ENCODE measurements around the gene ISX. TPM values are rescaled to one million over a fixed set of nuclear protein-coding genes. Genes with fewer than 3 reads are reported as not detected.

The ISX gene
- total RNA-seq, 6 experiments from 2014 or later: not detected

DNA sequence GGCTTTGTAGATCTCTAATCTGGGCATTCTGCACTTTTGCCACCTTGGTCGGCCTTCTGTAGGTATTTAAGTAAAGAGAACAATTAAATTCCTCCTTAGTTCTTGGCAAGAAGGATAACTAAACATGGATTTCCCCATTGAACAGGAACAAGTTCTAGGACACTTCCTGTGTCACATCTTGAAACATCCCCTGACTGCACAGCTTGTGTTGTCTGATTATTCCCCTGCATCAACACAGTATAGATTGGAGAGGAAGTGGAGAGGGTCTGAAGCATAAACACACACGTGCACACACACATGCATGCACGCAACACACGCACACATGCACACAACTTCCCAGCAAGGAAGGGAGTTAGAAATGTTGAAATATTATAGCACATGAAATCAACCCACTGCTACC is 8.6 kb downstream of the ISX start:
- Mint-ChIP-seq H3K4me3 (no peak overlapping the region), H3K36me3 (ENCODE audit: low read depth) (0 out of 2 replicates have a peak, but pooled peaks cover 10% of the 10 kb centered on the region), H3K27me3 (ENCODE audit: insufficient read depth) (peaks cover 1% of the 10 kb centered on the region), H3K9me3 (peaks cover 62% of the 10 kb centered on the region), H3K27ac (no peak overlapping the region), H3K4me1 (ENCODE audit: low read depth) (no peaks in the 10 kb centered on the region)
- TF ChIP-seq, protein P1, sequence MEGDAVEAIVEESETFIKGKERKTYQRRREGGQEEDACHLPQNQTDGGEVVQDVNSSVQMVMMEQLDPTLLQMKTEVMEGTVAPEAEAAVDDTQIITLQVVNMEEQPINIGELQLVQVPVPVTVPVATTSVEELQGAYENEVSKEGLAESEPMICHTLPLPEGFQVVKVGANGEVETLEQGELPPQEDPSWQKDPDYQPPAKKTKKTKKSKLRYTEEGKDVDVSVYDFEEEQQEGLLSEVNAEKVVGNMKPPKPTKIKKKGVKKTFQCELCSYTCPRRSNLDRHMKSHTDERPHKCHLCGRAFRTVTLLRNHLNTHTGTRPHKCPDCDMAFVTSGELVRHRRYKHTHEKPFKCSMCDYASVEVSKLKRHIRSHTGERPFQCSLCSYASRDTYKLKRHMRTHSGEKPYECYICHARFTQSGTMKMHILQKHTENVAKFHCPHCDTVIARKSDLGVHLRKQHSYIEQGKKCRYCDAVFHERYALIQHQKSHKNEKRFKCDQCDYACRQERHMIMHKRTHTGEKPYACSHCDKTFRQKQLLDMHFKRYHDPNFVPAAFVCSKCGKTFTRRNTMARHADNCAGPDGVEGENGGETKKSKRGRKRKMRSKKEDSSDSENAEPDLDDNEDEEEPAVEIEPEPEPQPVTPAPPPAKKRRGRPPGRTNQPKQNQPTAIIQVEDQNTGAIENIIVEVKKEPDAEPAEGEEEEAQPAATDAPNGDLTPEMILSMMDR (IDR thresholded peaks at IDR 0.05): no peak
- no peak for DNase-seq

DNA sequence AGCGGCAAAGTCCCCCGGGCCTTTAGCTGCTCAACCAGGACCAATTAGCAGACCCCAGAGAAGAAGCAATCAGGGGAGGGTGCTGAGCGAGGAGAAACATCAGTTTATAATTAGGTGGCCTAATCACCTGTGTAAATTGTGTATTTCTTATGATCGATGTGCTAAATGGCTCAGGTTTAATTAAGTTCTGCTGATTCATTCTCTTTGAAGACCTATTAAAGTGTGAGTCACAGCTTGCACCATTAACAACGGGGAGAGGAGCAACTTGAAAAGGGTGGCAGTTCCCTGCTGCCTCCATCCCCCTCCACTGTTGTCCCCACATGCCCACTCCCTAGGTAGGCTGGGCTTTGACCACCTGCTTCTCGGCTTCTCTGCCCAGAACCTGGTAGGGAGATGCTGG is 10.7 kb downstream of the ISX start:
- TF ChIP-seq, protein P1 (IDR thresholded peaks at IDR 0.05): no peak
- DNase-seq: no peak
- no peak overlapping the region for H3K27ac Mint-ChIP-seq

GRCh38 chr22:35085621-35086020 is 19.7 kb downstream of the ISX start:
- Mint-ChIP-seq H3K27ac (no peak overlapping the region), H3K9me3 (peaks cover 32% of the 10 kb centered on the region), H3K4me3 (no peak overlapping the region), H3K27me3 (ENCODE audit: insufficient read depth) (peaks cover 4% of the 10 kb centered on the region; the same call in 1 of the 2 replicates), H3K4me1 (ENCODE audit: low read depth) (no peaks in the 10 kb centered on the region), H3K36me3 (ENCODE audit: low read depth) (no peaks in the 10 kb centered on the region)
- TF ChIP-seq, protein P1 (IDR thresholded peaks at IDR 0.05): no peak
- no peak for DNase-seq

More for the DNA sequence above, 10.7 kb downstream of the ISX start:
- Mint-ChIP-seq H3K36me3 (ENCODE audit: low read depth) (0 out of 2 replicates have a peak, but pooled peaks cover 7% of the 10 kb centered on the region), H3K4me3 (no peak overlapping the region), H3K4me1 (ENCODE audit: low read depth) (no peaks in the 10 kb centered on the region), H3K27me3 (ENCODE audit: insufficient read depth) (peaks cover 1% of the 10 kb centered on the region; the same call in 1 of the 2 replicates), H3K9me3 (peaks cover 42% of the 10 kb centered on the region)

- Mint-ChIP-seq H3K27me3 (ENCODE audit: insufficient read depth) (peaks cover 4% of the 10 kb centered on the region; the same call in 1 of the 2 replicates), H3K4me3 (no peak overlapping the region), H3K27ac (no peak overlapping the region), H3K4me1 (ENCODE audit: low read depth) (no peaks in the 10 kb centered on the region), H3K9me3 (peaks cover 36% of the 10 kb centered on the region), H3K36me3 (ENCODE audit: low read depth) (no peaks in the 10 kb centered on the region)
- no peak for DNase-seq
- TF ChIP-seq, protein P1 (IDR thresholded peaks at IDR 0.05): no peak
These were observed 23.2 kb downstream of the ISX start for GRCh38 chr22:35089139-35089538.

DNA sequence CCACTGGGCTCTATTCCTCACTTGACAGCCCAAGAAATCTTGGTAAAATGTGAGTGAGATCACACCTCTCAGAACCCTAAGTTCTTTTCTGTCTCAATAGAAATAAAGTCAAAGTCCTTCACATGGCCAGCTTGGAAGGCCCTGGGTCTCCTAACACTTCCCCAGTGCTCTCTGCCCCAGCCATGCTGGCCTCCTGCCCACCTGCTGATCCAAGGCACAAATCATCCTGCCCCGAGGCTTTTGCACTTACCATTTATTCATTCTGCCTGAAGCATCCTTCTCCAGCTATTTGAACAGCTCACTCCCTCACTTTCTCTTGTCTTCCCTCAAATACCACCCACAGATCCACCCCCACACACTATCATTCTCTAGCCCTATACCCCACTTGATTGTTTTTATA is 26.4 kb downstream of the ISX start:
- no peak overlapping the region for H3K4me3 Mint-ChIP-seq
- no peaks in the 10 kb centered on the region for H3K4me1 Mint-ChIP-seq (ENCODE audit: low read depth)
- no peaks in the 10 kb centered on the region for H3K27me3 Mint-ChIP-seq (ENCODE audit: insufficient read depth)
- peaks cover 46% of the 10 kb centered on the region for H3K9me3 Mint-ChIP-seq
- H3K27ac Mint-ChIP-seq: no peak overlapping the region
- H3K36me3 Mint-ChIP-seq (ENCODE audit: low read depth): no peaks in the 10 kb centered on the region; the same call in 1 of the 2 replicates
- TF ChIP-seq, protein P1 (IDR thresholded peaks at IDR 0.05): no peak
- no peak for DNase-seq

DNA sequence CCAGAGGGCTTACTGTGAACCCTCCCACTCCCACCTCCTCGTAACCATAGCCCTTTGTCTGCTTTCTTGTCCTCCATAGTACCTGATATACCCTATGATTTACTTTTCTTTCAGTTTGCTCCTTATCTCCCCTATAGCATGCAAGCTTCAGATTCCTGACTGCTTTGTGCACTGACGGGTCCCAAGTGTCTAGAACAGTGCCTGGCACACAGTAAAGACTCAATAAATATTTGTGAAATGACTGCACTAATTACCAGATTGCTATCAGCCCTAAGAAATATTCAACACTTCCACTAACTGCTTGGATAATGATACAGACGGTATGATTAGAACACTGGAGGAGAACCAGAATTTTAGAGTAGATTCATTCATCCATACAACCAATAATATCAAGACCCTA is 33.0 kb downstream of the ISX start:
- Mint-ChIP-seq H3K4me1 (ENCODE audit: low read depth) (no peaks in the 10 kb centered on the region), H3K36me3 (ENCODE audit: low read depth) (peaks cover 5% of the 10 kb centered on the region; the same call in 1 of the 2 replicates), H3K9me3 (peaks cover 39% of the 10 kb centered on the region), H3K27ac (no peak overlapping the region), H3K27me3 (ENCODE audit: insufficient read depth) (no peaks in the 10 kb centered on the region; the same call in 1 of the 2 replicates), H3K4me3 (no peak overlapping the region)
- no peak for DNase-seq
- TF ChIP-seq, protein P1 (IDR thresholded peaks at IDR 0.05): no peak

All from HFFc6 (cell line).